ENCODE data around the gene HPSE2. TPM values are rescaled to one million over a fixed set of nuclear protein-coding genes. Genes with fewer than 3 reads are reported as not detected.

The HPSE2 gene
- total RNA-seq, 2 experiments from 2014 or later: not detected

DNA sequence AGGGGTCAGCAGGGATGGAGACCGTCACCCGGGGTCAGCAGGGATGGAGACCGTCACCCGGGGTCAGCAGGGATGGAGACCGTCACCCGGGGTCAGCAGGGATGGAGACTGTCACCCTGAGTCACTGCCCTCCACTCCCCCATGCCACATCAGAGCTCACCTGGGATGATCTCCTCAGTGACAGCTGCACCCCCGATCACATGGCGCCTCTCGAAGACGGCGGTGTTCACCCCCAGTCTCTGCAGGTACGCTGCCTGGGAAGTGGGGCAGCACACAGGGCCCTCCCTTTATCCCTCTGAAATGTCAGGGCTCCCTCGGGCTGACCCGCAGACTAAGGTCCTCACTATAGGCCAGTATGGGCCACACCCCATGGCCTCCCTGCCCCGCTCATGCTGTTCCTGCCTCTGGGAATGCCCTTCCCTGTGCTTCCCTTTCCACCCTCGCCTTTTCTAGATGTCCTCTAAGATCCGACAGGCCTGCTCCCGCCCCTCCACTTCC lies 827.9 kb downstream of the HPSE2 start:
- Mint-ChIP-seq H3K4me3 (no peak overlapping the region), H3K27me3 (no peaks in the 10 kb centered on the region), H3K36me3 (ENCODE audit: low read depth) (peaks cover 7% of the 10 kb centered on the region), H3K9me3 (no peaks in the 10 kb centered on the region), H3K27ac (no peak overlapping the region), H3K4me1 (ENCODE audit: low read depth) (peaks cover 17% of the 10 kb centered on the region)
- intact Hi-C loops (cut with micrococcal nuclease): no loop called here
- POLR2A ChIA-PET: no interaction called here
- DNase-seq: no peak
- no peak for ATAC-seq
- CTCF ChIA-PET: interaction anchor here (3.8 kb wide), 1 partner anchor 18 kb away, joined by 20 read pairs; no protein-coding TSS in a partner anchor
- TF ChIP-seq, protein P1, sequence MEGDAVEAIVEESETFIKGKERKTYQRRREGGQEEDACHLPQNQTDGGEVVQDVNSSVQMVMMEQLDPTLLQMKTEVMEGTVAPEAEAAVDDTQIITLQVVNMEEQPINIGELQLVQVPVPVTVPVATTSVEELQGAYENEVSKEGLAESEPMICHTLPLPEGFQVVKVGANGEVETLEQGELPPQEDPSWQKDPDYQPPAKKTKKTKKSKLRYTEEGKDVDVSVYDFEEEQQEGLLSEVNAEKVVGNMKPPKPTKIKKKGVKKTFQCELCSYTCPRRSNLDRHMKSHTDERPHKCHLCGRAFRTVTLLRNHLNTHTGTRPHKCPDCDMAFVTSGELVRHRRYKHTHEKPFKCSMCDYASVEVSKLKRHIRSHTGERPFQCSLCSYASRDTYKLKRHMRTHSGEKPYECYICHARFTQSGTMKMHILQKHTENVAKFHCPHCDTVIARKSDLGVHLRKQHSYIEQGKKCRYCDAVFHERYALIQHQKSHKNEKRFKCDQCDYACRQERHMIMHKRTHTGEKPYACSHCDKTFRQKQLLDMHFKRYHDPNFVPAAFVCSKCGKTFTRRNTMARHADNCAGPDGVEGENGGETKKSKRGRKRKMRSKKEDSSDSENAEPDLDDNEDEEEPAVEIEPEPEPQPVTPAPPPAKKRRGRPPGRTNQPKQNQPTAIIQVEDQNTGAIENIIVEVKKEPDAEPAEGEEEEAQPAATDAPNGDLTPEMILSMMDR (IDR thresholded peaks at IDR 0.05): no peak

Small RNAs within 50 kb of the gene (microRNA-seq; reads per million reads assigned to microRNA genes)
- gene MIR4685 (ENCODE audit: borderline microRNAs expressed, borderline replicate concordance) (0.91 reads per million), gene MIR6507 (ENCODE audit: borderline microRNAs expressed, borderline replicate concordance) (not detected)

Other genes starting within 250 kb of the HPSE2 start
- 1 to 10 TPM in 1 of 2 experiments, under 1 TPM in 1; 0.83 to 1.2 TPM for gene CNNM1, start 93.5 kb upstream of the HPSE2 start, total RNA-seq
- 10 to 100 TPM; 48.7 to 51.5 TPM for gene GOT1, start 194.8 kb upstream of the HPSE2 start, total RNA-seq